ENCODE measurements around the gene DPM2.

- no peak for TF ChIP-seq EZH2phosphoT487 (IDR thresholded peaks at IDR 0.05; ENCODE audit: low read depth)
- no peak for TF ChIP-seq CTCF (IDR thresholded peaks at IDR 0.05; ENCODE audit: low read depth, low read length)
Observed at GRCh38 chr9:127915801-127916719, 21.6 kb downstream of the DPM2 start.

Data from OCI-LY3 (cell line).